ENCODE data around the gene JUN. TPM values are rescaled to one million over a fixed set of nuclear protein-coding genes. Genes with fewer than 3 reads are reported as not detected.

JUN gene
- 73.6 and 82.2 TPM in 2 replicates for total RNA-seq (2014; rRNA removed; shearing (Covaris generic))

GRCh38 chr1:58783993-58784757 is at the start of gene JUN:
TSS of gene JUN (minus strand) at chr1:58784047. CDS start at chr1:58783070, 977 bp downstream.
- peak; percentile 98 for DNase-seq (ENCODE audit: low spot score)

GRCh38 chr1:58833166-58833565 is 49.3 kb upstream of the JUN start:
- DNase-seq (ENCODE audit: low spot score): no peak

DNA sequence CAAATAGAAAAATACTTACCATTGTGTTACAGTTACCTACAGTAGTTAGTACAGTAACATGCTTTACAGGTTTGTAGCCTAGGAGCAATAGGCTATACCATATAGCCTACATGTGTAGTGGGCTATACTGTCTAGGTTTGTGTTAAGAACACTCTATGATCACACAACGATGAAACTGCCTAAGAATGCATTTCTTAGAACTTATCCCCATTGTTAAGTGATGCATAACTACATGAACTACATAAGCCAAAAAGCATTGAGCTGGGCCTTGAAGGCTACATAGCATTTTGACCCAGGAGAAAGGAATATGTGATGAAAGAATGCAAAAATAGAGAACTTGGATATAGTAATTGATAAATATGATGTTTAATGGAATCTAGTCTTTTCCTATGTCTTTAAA is 46.4 kb upstream of the JUN start:
- no peak for DNase-seq (ENCODE audit: low spot score)

- no peak for DNase-seq (ENCODE audit: low spot score)
Observed at GRCh38 chr1:58829866-58830265, 46.0 kb upstream of the JUN start.

DNA sequence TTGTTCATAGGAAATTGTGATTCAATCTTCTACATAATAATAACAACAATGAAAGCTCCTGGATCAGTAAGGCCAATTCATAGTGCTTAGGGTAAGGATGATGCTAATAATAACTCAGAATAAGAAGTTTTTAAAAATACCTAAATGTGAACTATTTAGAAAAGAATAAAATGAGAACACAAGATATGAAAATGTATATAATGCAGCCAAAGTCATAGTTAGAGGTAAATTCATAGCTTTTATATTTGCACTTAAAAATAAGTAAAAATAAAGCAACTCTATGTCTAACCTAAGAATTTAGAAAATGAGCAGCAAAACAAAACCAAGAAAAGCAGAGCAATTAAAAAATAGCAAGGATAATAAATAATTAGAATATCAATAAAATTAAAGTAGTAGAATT is 43.5 kb upstream of the JUN start:
- no peak for DNase-seq (ENCODE audit: low spot score)

DNA sequence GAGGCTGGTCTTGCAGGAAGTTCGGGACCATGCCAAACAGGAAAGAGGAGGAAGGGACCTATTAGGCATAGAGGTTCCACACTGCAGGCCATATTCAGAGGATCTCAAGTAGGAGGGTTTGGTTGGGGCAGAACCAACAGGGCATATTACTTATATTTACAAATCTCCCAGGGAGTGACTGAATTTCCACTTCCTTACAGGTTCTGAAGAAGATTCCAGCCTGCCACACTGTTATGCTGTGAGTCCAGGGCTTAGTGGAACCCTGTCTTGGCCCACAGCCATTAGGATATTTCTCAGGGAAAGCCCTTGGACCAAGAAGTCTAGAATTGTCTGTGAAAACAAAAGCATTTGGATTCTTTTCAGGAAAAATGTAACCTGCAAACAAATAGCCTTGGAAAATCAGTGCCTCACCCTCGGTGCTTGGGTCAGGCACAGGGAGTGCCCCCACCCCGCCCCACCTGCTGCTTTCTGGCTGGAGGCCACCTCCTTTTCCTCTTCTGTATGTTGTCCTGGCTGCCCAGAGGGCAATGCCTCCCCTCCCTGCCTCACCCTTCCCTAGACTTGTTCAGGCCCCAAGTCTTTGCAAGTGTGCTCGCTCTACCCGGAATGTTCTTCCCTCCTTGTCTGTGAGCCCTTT is 41.0 kb upstream of the JUN start:
- no peak for DNase-seq (ENCODE audit: low spot score)

- DNase-seq (ENCODE audit: low spot score): peak; percentile 82
Observed at GRCh38 chr1:58823481-58824010, 39.7 kb upstream of the JUN start.

DNA sequence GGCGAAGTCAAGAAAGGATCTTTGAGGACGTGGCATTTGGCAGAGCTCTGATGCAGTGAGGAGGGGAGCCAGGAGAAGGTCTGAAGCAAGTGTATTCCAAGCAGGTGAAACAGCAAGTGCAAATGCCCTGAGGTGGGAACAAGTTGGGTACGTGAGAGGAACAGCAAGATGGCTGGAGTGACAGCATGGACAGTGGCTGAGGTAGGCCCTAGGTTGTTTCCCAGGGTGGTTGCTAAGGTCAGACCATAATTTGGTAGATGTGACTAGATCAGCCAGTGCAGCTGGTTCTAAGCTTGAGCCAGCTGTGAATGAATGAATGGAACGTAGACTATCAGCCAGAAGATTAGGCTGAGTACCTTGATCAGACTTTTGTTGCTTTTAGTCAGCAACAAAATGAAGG is 37.5 kb upstream of the JUN start:
- no peak for DNase-seq (ENCODE audit: low spot score)

DNA sequence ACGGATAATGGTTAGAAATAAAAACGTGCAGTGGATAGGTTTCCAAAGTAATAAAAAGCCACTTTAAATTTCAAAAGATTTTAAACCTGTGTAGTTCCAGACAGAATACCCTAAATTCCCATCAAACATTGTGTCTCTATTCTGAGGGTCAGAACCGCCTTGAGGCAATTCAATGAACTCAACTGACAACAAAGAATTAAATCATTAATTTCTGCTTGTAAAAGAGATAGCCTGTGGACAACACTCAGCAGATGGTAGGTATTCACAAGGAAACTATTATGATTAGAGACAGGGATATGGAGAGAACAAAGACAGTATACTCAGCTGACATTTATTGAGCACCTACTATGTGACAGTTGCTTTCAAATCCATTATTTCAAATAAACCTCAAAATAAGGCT is 35.1 kb upstream of the JUN start:
- DNase-seq (ENCODE audit: low spot score): no peak

DNA sequence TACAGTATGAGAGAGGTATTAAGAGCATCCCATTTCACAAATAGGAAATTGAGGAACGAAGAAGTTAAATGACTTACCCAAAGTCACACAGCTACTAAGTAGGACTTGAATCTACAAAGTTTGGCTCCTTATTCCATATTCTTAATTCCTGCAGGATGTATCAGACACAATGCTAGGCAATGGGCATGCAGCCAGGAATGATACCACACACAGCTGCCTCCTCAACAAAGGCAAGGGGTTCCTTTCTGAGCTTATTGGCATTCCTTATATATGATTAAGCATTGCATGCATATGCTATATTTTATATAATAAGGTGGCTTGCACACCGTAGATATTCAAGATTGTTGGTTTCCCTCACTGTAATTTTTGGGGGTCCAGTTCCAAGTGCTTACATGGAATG is 34.2 kb upstream of the JUN start:
- peak; percentile 72 for DNase-seq (ENCODE audit: low spot score)

GRCh38 chr1:58816747-58817221 is 32.9 kb upstream of the JUN start:
- DNase-seq (ENCODE audit: low spot score): no peak

DNA sequence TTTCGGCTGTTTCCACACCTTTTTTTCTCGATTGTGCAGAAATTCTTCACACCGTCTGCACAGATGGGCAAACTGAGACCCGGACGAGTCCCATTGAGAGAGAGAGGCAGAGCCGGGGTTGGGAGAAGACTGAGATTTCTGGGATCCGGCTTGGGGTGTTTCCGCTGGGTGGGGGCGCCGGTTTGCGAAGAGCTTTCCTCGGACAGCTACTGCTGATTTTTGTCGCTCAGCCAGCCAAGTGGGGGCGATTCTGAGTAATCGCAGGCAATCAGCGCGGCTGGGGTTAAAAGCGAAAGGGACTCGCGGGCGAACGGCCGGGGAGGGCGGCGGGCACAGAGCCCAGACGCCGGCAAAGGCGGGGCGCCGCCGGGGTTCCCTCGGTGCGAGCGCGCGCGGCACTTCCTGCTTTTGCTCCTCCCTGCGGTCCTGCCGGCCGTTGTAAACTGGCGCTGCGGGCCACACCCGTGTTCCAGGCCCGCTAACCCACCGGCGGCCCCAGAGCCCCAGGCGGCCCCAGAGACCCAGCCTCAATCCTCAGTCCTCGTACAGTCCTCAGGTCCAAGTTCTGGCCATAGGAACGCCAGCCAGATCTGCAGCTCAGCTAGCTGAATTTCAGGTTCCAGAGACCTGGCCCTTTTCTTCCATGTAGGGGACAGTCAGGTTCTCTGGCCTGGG is 32.4 kb upstream of the JUN start:
- peak; percentile 86 for DNase-seq (ENCODE audit: low spot score)

DNA sequence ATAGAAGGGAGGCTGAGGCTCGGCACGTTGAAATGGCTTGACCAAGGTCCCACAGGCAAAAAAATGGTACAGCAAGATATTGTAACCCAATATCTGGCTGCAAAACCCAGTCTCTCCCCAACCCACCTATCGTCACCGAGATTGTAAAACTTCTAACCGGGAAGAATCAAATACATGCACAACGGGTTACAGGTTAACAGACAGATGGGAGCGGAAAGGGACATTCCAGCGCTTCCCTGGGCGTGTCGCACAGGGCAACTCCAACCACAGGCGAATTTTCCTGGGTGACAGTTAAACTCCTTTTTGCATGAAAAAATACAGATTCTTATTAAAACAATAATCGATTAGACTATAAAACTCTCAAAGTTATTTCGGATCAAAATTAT is 31.8 kb upstream of the JUN start:
- DNase-seq (ENCODE audit: low spot score): peak; percentile 53

GRCh38 chr1:58815069-58815685 is 31.3 kb upstream of the JUN start:
- peak; percentile 86 for DNase-seq (ENCODE audit: low spot score)

- no peak for DNase-seq (ENCODE audit: low spot score)
Observed at GRCh38 chr1:58814251-58815068, 30.6 kb upstream of the JUN start.

DNA sequence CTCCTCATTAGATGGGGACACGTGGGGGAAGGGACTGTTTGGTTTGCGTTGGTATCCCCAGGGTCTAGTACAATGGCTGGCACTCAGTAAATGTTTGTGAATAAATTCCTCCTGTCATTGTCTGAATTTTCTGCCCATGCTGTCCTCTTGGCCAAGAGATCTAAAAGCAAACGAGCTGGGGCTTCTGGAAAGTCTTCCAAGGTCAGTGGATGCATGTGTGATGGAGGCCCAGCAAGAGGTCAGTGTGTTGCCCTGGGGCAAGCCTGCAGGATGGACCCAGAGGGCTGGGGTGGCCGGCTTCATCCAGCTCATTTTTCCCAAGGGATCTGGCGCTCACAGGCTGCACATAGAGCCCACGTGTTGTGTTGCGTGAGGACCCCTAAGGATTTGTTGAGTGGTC is 30.0 kb upstream of the JUN start:
- DNase-seq (ENCODE audit: low spot score): no peak

DNA sequence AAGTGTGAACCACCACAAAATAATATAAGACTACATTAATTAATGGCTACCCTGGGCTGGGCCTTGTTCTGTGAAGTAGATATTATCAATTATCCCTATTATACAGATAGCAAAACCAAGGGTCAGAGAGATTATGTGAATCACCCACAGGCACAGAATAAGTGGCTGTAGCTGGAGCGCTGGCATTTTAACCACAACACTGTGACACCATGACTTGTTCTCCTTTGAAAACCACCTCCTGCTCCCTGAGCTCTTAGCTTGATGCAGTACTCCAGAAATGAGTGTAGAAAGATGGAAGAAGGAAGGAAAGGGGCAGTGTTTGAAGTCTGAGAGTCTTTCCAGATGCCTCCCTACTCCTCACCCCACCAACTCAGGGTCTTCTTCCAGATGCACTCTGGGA is 29.5 kb upstream of the JUN start:
- peak; percentile 42 for DNase-seq (ENCODE audit: low spot score)

GRCh38 chr1:58812926-58813325 is 29.1 kb upstream of the JUN start:
- DNase-seq (ENCODE audit: low spot score): no peak

- DNase-seq (ENCODE audit: low spot score): no peak
Observed at GRCh38 chr1:58812468-58812867, 28.6 kb upstream of the JUN start.

DNA sequence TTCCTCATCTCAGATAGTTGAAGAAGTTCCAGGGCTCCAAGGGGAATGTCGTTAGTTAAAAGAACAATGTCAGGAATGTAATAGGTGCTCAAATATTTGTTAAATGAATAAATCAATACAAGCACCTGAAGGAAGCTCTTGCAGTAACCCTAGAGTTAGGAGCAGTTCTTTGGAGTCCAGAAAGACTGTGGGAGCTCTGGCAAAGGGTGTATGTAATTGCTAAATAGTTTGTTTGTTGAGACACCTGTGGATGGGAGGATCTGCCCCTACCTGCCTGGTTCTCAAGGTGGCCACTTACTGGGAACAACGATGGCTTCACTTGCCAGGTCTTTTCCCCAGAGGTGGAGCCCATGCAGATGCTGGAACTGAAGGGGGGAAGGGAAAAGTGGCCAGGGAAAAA is 27.5 kb upstream of the JUN start:
- no peak for DNase-seq (ENCODE audit: low spot score)

- no peak for DNase-seq (ENCODE audit: low spot score)
Observed at GRCh38 chr1:58809325-58810010, 25.6 kb upstream of the JUN start.

Data from A172 (cell line).